Neural progenitor cell (in vitro differentiated cells): ENCODE results near the gene BFSP2. TPM values are rescaled to one million over a fixed set of nuclear protein-coding genes. Genes with fewer than 3 reads are reported as not detected.

Experiments used
- DNase-seq: peaks from one replicate; pipeline ENCODE4 v3.0.0-alpha.2; 2016; ENCODE audit warnings: low spot score
- H2AFZ ChIP-seq: fragments of 200-600 bp; sonication (generic); replicated peaks from 2 replicates; pipeline ENCODE4 v1.6.1; 2016; ENCODE audit warnings: antibody characterized with exemption
- H3F3A ChIP-seq: fragments of 200-600 bp; sonication (generic); 2 replicates; pipeline ENCODE4 v1.6.1; 2016; ENCODE audit warnings: antibody characterized with exemption, low read depth
- H3K27ac ChIP-seq: fragments of 200-600 bp; sonication (generic); 2 replicates; pipeline ENCODE4 v1.5.1; 2016; ENCODE audit warnings: mild to moderate bottlenecking
- H3K27me3 ChIP-seq: fragments of 200-600 bp; sonication (generic); 2 replicates; pipeline ENCODE4 v1.6.1; 2016; ENCODE audit warnings: mild to moderate bottlenecking, moderate library complexity
- H3K36me3 ChIP-seq: fragments of 200-600 bp; sonication (generic); 2 replicates; pipeline ENCODE4 v1.5.1; 2016
- H3K4me1 ChIP-seq: fragments of 200-600 bp; sonication (generic); 2 replicates; pipeline ENCODE4 v1.6.1; 2016; ENCODE audit warnings: mixed run types
- H3K4me2 ChIP-seq: fragments of 200-600 bp; sonication (generic); 2 replicates; pipeline ENCODE4 v1.6.1; 2016
- H3K4me3 ChIP-seq: fragments of 200-600 bp; sonication (generic); 2 replicates; pipeline ENCODE4 v1.5.1; 2016
- H3K79me2 ChIP-seq: fragments of 200-600 bp; sonication (generic); 2 replicates; pipeline ENCODE4 v1.6.1; 2016; ENCODE audit warnings: low read depth
- H3K9ac ChIP-seq: fragments of 200-600 bp; sonication (generic); 2 replicates; pipeline ENCODE4 v1.6.1; 2016
- H3K9me3 ChIP-seq: fragments of 200-600 bp; sonication (generic); 2 replicates; pipeline ENCODE4 v1.5.1; 2016; ENCODE audit warnings: low read depth
- H4K20me1 ChIP-seq: fragments of 200-600 bp; sonication (generic); 2 replicates; pipeline ENCODE4 v1.6.1; 2016; ENCODE audit warnings: low read depth
- H3K27ac Mint-ChIP-seq: 3 replicates; pipeline ENCODE4 v1.8.0; 2021; ENCODE audit warnings: mixed read lengths
- H3K27me3 Mint-ChIP-seq: 2 replicates; pipeline ENCODE4 v1.8.0; 2022; ENCODE audit warnings: low read depth, mild to moderate bottlenecking, inconsistent platforms, moderate library complexity, mixed read lengths; ENCODE audit not compliant: insufficient read depth
- H3K36me3 Mint-ChIP-seq: 3 replicates; pipeline ENCODE4 v1.8.0; 2021; ENCODE audit warnings: mixed read lengths
- H3K4me1 Mint-ChIP-seq: 3 replicates; pipeline ENCODE4 v1.8.0; 2021; ENCODE audit warnings: mixed read lengths
- H3K4me3 Mint-ChIP-seq: 3 replicates; pipeline ENCODE4 v1.8.0; 2021; ENCODE audit warnings: mild to moderate bottlenecking, moderate library complexity, mixed read lengths
- H3K9me3 Mint-ChIP-seq: 3 replicates; pipeline ENCODE4 v1.8.0; 2020; ENCODE audit warnings: mixed read lengths
- CTCF ChIP-seq: fragments of 200-600 bp; sonication (generic); IDR thresholded peaks from 2 replicates; pipeline ENCODE4 v1.5.1; 2017; ENCODE audit warnings: antibody characterized with exemption, mild to moderate bottlenecking
- EZH2 ChIP-seq: fragments of 200-600 bp; sonication (generic); IDR thresholded peaks from 2 replicates; pipeline ENCODE4 v1.6.1; 2017; ENCODE audit warnings: antibody characterized with exemption, mild to moderate bottlenecking, moderate library complexity
- EZH2phosphoT487 ChIP-seq: fragments of 200-600 bp; sonication (generic); IDR thresholded peaks from 2 replicates; pipeline ENCODE4 v1.6.1; 2017; ENCODE audit warnings: antibody characterized with exemption
- total RNA-seq: library from RNA; depleted of rRNA; stranded (reverse); fragments of >200 nt; gene quantifications from 2 replicates; pipeline ENCODE4 v1.2.3, GENCODE V29; 2015; ENCODE audit warnings: low replicate concordance

BFSP2 gene
- total RNA-seq, 1 donor from 2014 or later: not detected

GRCh38 chr3:133371676-133372075 is 28.2 kb upstream of the BFSP2 start:
- Mint-ChIP-seq H3K27ac (no peak overlapping the region), H3K4me1 (peaks cover 28% of the 10 kb centered on the region), H3K4me3 (no peak overlapping the region), H3K9me3 (no peaks in the 10 kb centered on the region), H3K36me3 (no peaks in the 10 kb centered on the region), H3K27me3 (peaks cover 4% of the 10 kb centered on the region)
- Histone ChIP-seq H3K9me3 (no peaks in the 10 kb centered on the region), H3K27ac (no peak overlapping the region), H3K4me2 (no peak overlapping the region), H3K4me3 (no peak overlapping the region), H4K20me1 (no peaks in the 10 kb centered on the region), H3K36me3 (no peaks in the 10 kb centered on the region), H3K79me2 (no peaks in the 10 kb centered on the region), H3F3A (peaks cover 25% of the 10 kb centered on the region), H3K9ac (no peak overlapping the region), H2AFZ (no peak overlapping the region), H3K4me1 (peaks cover 23% of the 10 kb centered on the region), H3K27me3 (no peaks in the 10 kb centered on the region)
- DNase-seq: no peak
- no peak for TF ChIP-seq CTCF
- TF ChIP-seq EZH2phosphoT487: no peak
- no peak for TF ChIP-seq EZH2

- Mint-ChIP-seq H3K27me3 (peaks cover 4% of the 10 kb centered on the region), H3K4me1 (peaks cover 32% of the 10 kb centered on the region), H3K36me3 (no peaks in the 10 kb centered on the region), H3K27ac (no peak overlapping the region), H3K4me3 (no peak overlapping the region), H3K9me3 (no peaks in the 10 kb centered on the region)
- Histone ChIP-seq H3K27me3 (no peaks in the 10 kb centered on the region), H3K27ac (no peak overlapping the region), H4K20me1 (no peaks in the 10 kb centered on the region), H2AFZ (no peak overlapping the region), H3F3A (peaks cover 25% of the 10 kb centered on the region), H3K9me3 (no peaks in the 10 kb centered on the region), H3K4me2 (peak overlapping the region; percentile 14), H3K36me3 (no peaks in the 10 kb centered on the region), H3K9ac (no peak overlapping the region), H3K4me1 (peaks cover 23% of the 10 kb centered on the region), H3K4me3 (no peak overlapping the region), H3K79me2 (no peaks in the 10 kb centered on the region)
- TF ChIP-seq EZH2phosphoT487: no peak
- TF ChIP-seq EZH2: no peak
- no peak for TF ChIP-seq CTCF
- peak; percentile 65 for DNase-seq
These were observed 25.0 kb upstream of the BFSP2 start for GRCh38 chr3:133374708-133375402.

- Histone ChIP-seq H3K27ac (no peak overlapping the region), H3K36me3 (no peaks in the 10 kb centered on the region), H3K4me1 (peaks cover 23% of the 10 kb centered on the region), H3F3A (peaks cover 25% of the 10 kb centered on the region), H3K4me2 (no peak overlapping the region), H3K4me3 (no peak overlapping the region), H2AFZ (no peak overlapping the region), H3K9ac (no peak overlapping the region), H3K9me3 (no peaks in the 10 kb centered on the region), H3K27me3 (no peaks in the 10 kb centered on the region), H3K79me2 (no peaks in the 10 kb centered on the region), H4K20me1 (no peaks in the 10 kb centered on the region)
- H3K27ac Mint-ChIP-seq: no peak overlapping the region
- no peaks in the 10 kb centered on the region for H3K9me3 Mint-ChIP-seq
- no peak overlapping the region for H3K4me3 Mint-ChIP-seq
- no peak for DNase-seq
- TF ChIP-seq EZH2phosphoT487: no peak
- no peak for TF ChIP-seq EZH2
- no peak for TF ChIP-seq CTCF
- H3K4me1 Mint-ChIP-seq: peaks cover 31% of the 10 kb centered on the region
- H3K27me3 Mint-ChIP-seq: peaks cover 4% of the 10 kb centered on the region
- no peaks in the 10 kb centered on the region for H3K36me3 Mint-ChIP-seq
These were observed 24.5 kb upstream of the BFSP2 start for GRCh38 chr3:133375403-133375745.
